Liver (tissue), 9 donors: Measurements from ENCODE around the gene ZFP92. TPM values are rescaled to one million over a fixed set of nuclear protein-coding genes. Genes with fewer than 3 reads are reported as not detected.

Experiments
- DNase-seq: peaks from one replicate; pipeline ENCODE4 v3.0.0-alpha.2; 2017; ENCODE audit warnings: low spot score
- H3K27ac ChIP-seq, 2 donors: one replicate each; pipeline ENCODE4 v1.7.0; 2013; ENCODE audit warnings: inconsistent platforms in 2 of 2, low read length in 2 of 2, control low read depth in 1 of 2, low read depth in 1 of 2, mild to moderate bottlenecking in 1 of 2
- H3K27me3 ChIP-seq, 4 donors: one replicate each; pipeline versions ENCODE4 v1.6.1 to v1.7.0; 2013; ENCODE audit warnings: low read length in 3 of 4, inconsistent platforms in 1 of 4, mild to moderate bottlenecking in 1 of 4, moderate library complexity in 1 of 4; ENCODE audit not compliant: control insufficient read depth in 4 of 4, insufficient read depth in 4 of 4
- H3K36me3 ChIP-seq, 4 donors: one replicate each; pipeline versions ENCODE4 v1.6.1 to v1.7.0; 2013; ENCODE audit warnings: low read length in 3 of 4, mild to moderate bottlenecking in 3 of 4, low read depth in 1 of 4, moderate library complexity in 1 of 4; ENCODE audit not compliant: control insufficient read depth in 4 of 4, insufficient read depth in 3 of 4
- H3K4me1 ChIP-seq, 4 donors: one replicate each; pipeline versions ENCODE4 v1.6.1 to v1.7.0; 2013; ENCODE audit warnings: low read length in 3 of 4, mild to moderate bottlenecking in 3 of 4, moderate library complexity in 1 of 4; ENCODE audit not compliant: control insufficient read depth in 4 of 4, insufficient read depth in 4 of 4
- H3K4me3 ChIP-seq, 3 donors: one replicate each; pipeline versions ENCODE4 v1.6.1 to v1.7.0; 2013; ENCODE audit warnings: low read length in 3 of 3, control low read depth in 1 of 3, low read depth in 1 of 3, mild to moderate bottlenecking in 1 of 3
- H3K9ac ChIP-seq, 2 donors: one replicate each; pipeline ENCODE4 v1.7.0; 2013; ENCODE audit warnings: low read length in 2 of 2, mild to moderate bottlenecking in 2 of 2, moderate library complexity in 2 of 2, control low read depth in 1 of 2, low read depth in 1 of 2
- H3K9me3 ChIP-seq, 4 donors: one replicate each; pipeline versions ENCODE4 v1.6.1 to v1.7.0; 2013; ENCODE audit warnings: low read length in 3 of 4; ENCODE audit not compliant: control insufficient read depth in 4 of 4
- CTCF ChIP-seq: fragments of 150-350 bp; IDR thresholded peaks from 2 replicates; pipeline ENCODE4 v1.5.1; 2017; ENCODE audit warnings: improper control_type of control experiment, low read depth, low read length; ENCODE audit not compliant: missing input control
- FOXA1 ChIP-seq: IDR thresholded peaks from 2 replicates; pipeline ENCODE4 v1.6.1; 2016; ENCODE audit warnings: antibody characterized with exemption
- FOXA2 ChIP-seq: IDR thresholded peaks from 2 replicates; pipeline ENCODE4 v1.6.1; 2016; ENCODE audit warnings: antibody characterized with exemption
- HNF4A ChIP-seq, 2 donors: conservative IDR thresholded peaks; 2 replicates each; pipeline ENCODE4 v1.6.1; 2016; ENCODE audit warnings: antibody characterized with exemption in 2 of 2, mild to moderate bottlenecking in 2 of 2
- HNF4G ChIP-seq: IDR thresholded peaks from 2 replicates; pipeline ENCODE4 v1.6.1; 2016; ENCODE audit warnings: antibody characterized with exemption
- NR2F2 ChIP-seq: IDR thresholded peaks from 2 replicates; pipeline ENCODE4 v1.6.1; 2016; ENCODE audit warnings: antibody characterized with exemption
- REST ChIP-seq: IDR thresholded peaks from 2 replicates; pipeline ENCODE4 v1.6.1; 2016; ENCODE audit warnings: antibody characterized with exemption, mild to moderate bottlenecking
- RXRA ChIP-seq, 2 donors: IDR thresholded peaks; 2 replicates each; pipeline ENCODE4 v1.6.1; 2017 to 2018; ENCODE audit warnings: antibody characterized with exemption in 2 of 2, mild to moderate bottlenecking in 1 of 2
- ZBTB33 ChIP-seq: IDR thresholded peaks from 2 replicates; pipeline ENCODE4 v1.6.1; 2016; ENCODE audit warnings: antibody characterized with exemption
- WGBS: extraction: QIAGEN DNeasy Blood & Tissue Kit; methylation state at CpG from one replicate; pipeline ENCODE4 v1.1.7; 2013; 5-methylcytosine and 5-hydroxymethylcytosine counted together
- polyA plus RNA-seq, 2 donors: library from polyadenylated mRNA; stranded (reverse) in 1 of 2; unstranded in 1 of 2; fragments of 200-250 nt in 1 of 2; fragments of >200 nt in 1 of 2; fragmentation: Nextera tagmentation in 1 of 2; extraction: Ambion mirVana in 1 of 2; gene quantifications; one replicate each; pipeline versions ENCODE4 v1.2.1 to v1.2.3, GENCODE V29; 2013 to 2015
- total RNA-seq, 2 donors: library from RNA; depleted of rRNA; stranded (reverse); fragments of >200 nt; gene quantifications; one replicate each; pipeline ENCODE4 v1.2.3, GENCODE V29; 2014
- donor health status: healthy.
- donor health status: healthy.
- donor health status: healthy.
- donor health status: healthy.
- donor health status: healthy.

ZFP92 gene
- total and polyA plus RNA-seq, 4 donors: 0.24 to 1.3 (median 0.44) TPM

DNA sequence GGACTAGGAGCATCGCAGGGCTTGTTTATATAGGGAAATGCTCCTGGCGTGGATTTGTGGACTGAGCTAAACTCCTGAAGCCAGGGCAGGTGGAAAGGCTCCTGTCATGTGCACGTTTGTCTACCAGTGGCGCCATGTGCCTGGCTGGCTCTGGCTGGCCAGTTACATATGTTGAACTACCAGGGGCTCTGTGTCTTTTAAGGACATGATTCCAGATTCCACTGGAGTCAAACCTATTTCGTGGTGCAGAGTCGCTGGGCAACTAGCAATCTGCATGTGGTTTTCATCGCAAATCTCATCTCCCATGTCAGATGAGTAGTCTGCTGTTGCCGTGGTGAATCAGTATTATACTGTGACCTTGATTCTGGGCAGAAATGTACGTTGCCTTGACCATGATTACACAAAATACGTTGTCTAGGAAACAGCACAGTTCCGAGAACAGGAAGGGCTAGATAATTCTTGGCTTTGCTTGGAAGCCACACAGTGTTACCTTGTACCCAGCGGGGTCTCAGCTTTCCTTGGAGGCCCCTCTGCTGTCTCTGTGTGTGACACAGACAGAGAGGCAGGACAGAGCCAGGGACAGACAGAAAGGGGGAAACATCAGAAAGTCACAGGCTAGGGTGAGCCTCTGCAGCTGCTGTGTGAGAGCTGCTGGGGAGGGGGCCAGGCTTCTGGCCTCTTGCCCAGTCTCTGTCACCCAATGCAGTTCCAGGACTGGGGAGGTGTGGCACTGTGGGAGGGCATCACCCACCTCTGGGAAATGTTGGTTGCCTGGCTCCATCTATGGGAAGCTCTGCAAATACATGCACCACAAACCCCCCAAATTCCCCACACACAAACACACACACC, 29.4 kb upstream of the ZFP92 start:
- peak; percentile 39 for DNase-seq
- no peaks in the 10 kb centered on the region for H3K9me3 ChIP-seq
- H3K27ac ChIP-seq: no peak overlapping the region
- H3K4me3 ChIP-seq: no peak overlapping the region
- H3K36me3 ChIP-seq: no peaks in the 10 kb centered on the region
- 25% methylated on average over 12 of the region's 12 CpGs for WGBS
- no peak overlapping the region for H3K9ac ChIP-seq
- H3K4me1 ChIP-seq: peaks cover 0 to 6% (median 2%) of the 10 kb centered on the region in 4 donors
- TF ChIP-seq CTCF: peak; percentile 14
- TF ChIP-seq REST: no peak
- TF ChIP-seq RXRA (IDR thresholded peaks at IDR 0.05): peak in 1 of 2 donors; percentile 37
- peak; percentile 63 for TF ChIP-seq FOXA2
- peak in 1 of 2 donors; percentile 21 for TF ChIP-seq HNF4A (conservative IDR thresholded peaks at IDR 0.05)
- no peaks in the 10 kb centered on the region for H3K27me3 ChIP-seq

- Histone ChIP-seq H3K9ac (no peak overlapping the region), H3K4me3 (no peak overlapping the region), H3K36me3 (no peaks in the 10 kb centered on the region), H3K9me3 (no peaks in the 10 kb centered on the region), H3K27ac (no peak overlapping the region), H3K4me1 (peaks cover 0 to 6% (median 2%) of the 10 kb centered on the region in 4 donors), H3K27me3 (no peaks in the 10 kb centered on the region)
- TF ChIP-seq NR2F2: no peak
- TF ChIP-seq ZBTB33: no peak
- TF ChIP-seq HNF4A (conservative IDR thresholded peaks at IDR 0.05): no peak
- no peak for TF ChIP-seq HNF4G
- no peak for TF ChIP-seq RXRA (IDR thresholded peaks at IDR 0.05)
- TF ChIP-seq FOXA1: no peak
- TF ChIP-seq FOXA2: no peak
- WGBS: 88% methylated on average over 3 of the region's 3 CpGs
- DNase-seq: no peak
Observed at GRCh38 chrX:153382563-153383482, 28.4 kb upstream of the ZFP92 start.
